Endodermal cell (in vitro differentiated cells): ENCODE data around the gene ATR. TPM values are rescaled to one million over a fixed set of nuclear protein-coding genes. Genes with fewer than 3 reads are reported as not detected.
"Not testable (repeated sequence)": the region's sequence is repeated elsewhere in the genome, so short reads cannot be mapped to it uniquely, and the experiment has no call there.

Experiments
- DNase-seq: peaks from one replicate; pipeline ENCODE4 v3.0.0-alpha.2; 2017
- H3K27ac ChIP-seq: 2 replicates; pipeline ENCODE4 v1.5.1; 2013; ENCODE audit warnings: mild to moderate bottlenecking, low read depth, low read length, moderate library complexity
- H3K27me3 ChIP-seq: 2 replicates; pipeline ENCODE4 v1.6.1; 2013; ENCODE audit warnings: mild to moderate bottlenecking, low read length, moderate library complexity; ENCODE audit not compliant: insufficient read depth, control insufficient read depth, poor library complexity, severe bottlenecking
- H3K36me3 ChIP-seq: 2 replicates; pipeline ENCODE4 v1.7.0; 2013; ENCODE audit warnings: mild to moderate bottlenecking, low read length, moderate library complexity; ENCODE audit not compliant: control insufficient read depth, insufficient read depth
- H3K4me1 ChIP-seq: one replicate; pipeline ENCODE4 v1.7.0; 2013; ENCODE audit warnings: low read length; ENCODE audit not compliant: control insufficient read depth, insufficient read depth
- H3K4me3 ChIP-seq: 2 replicates; pipeline ENCODE4 v1.5.1; 2013; ENCODE audit warnings: mild to moderate bottlenecking, low read length, moderate library complexity
- H3K9ac ChIP-seq: 2 replicates; pipeline ENCODE4 v1.6.1; 2013; ENCODE audit warnings: mild to moderate bottlenecking, low read length, moderate library complexity; ENCODE audit not compliant: poor library complexity, severe bottlenecking; ENCODE audit errors: extremely low read depth
- H3K9me3 ChIP-seq: 2 replicates; pipeline ENCODE4 v1.6.1; 2013; ENCODE audit warnings: mild to moderate bottlenecking, low read length, moderate library complexity; ENCODE audit not compliant: control insufficient read depth
- H3K27ac Mint-ChIP-seq: 2 replicates; pipeline ENCODE4 v1.8.0; 2020; ENCODE audit warnings: mixed read lengths
- H3K27me3 Mint-ChIP-seq: 2 replicates; pipeline ENCODE4 v1.8.0; 2021; ENCODE audit warnings: mild to moderate bottlenecking, mixed read lengths; ENCODE audit not compliant: insufficient read depth
- H3K36me3 Mint-ChIP-seq: 2 replicates; pipeline ENCODE4 v1.8.0; 2020; ENCODE audit warnings: low read depth, mixed read lengths
- H3K4me1 Mint-ChIP-seq: 2 replicates; pipeline ENCODE4 v1.8.0; 2020; ENCODE audit warnings: mixed read lengths
- H3K4me3 Mint-ChIP-seq: 2 replicates; pipeline ENCODE4 v1.8.0; 2020; ENCODE audit warnings: mild to moderate bottlenecking, moderate library complexity, mixed read lengths
- H3K9me3 Mint-ChIP-seq: 2 replicates; pipeline ENCODE4 v1.8.0; 2020; ENCODE audit warnings: mild to moderate bottlenecking, mixed read lengths
- CTCF ChIP-seq: fragments of 200-600 bp; sonication (generic); conservative IDR thresholded peaks from 2 replicates; pipeline ENCODE4 v1.5.0; 2021; ENCODE audit warnings: antibody characterized with exemption, mild to moderate bottlenecking
- WGBS, 2 experiments: methylation state at CpG; one replicate each; pipeline versions ENCODE4 v1.1.5 to v1.1.7; 2013; ENCODE audit warnings: missing lambda C conversion rate in 2 of 2, mixed read lengths in 1 of 2; ENCODE audit not compliant: insufficient coverage in 1 of 2, insufficient read length in 1 of 2; 5-methylcytosine and 5-hydroxymethylcytosine counted together
- total RNA-seq, 2 donors: library from RNA; stranded (reverse); fragmentation: NEBNext Ultra II Directional in 1 of 2; extraction: Animal tissue kit (Norgen Biotek cat#: 25700) in 1 of 2; gene quantifications; 2 replicates in 1 of 2; 3 replicates in 1 of 2; pipeline ENCODE4 v1.2.1, GENCODE V29; 2021

ATR gene
- total RNA-seq, 2 donors from 2014 or later, result 18.4 to 32.9 TPM

GRCh38 chr3:142595951-142596725 is 17.6 kb upstream of the ATR start, which contains the start of gene PLS1:
TSS of gene PLS1 (plus strand) at chr3:142596393. CDS start at chr3:142664238, 67,845 bp downstream.
- Histone ChIP-seq H3K36me3 (no peaks in the 10 kb centered on the region), H3K9ac (peak within 1 kb of the TSS; percentile 50), H3K9me3 (no peaks in the 10 kb centered on the region), H3K4me1 (no peaks in the 10 kb centered on the region), H3K27ac (no peak within 1 kb of the TSS), H3K4me3 (peak within 1 kb of the TSS; percentile 97), H3K27me3 (no peaks in the 10 kb centered on the region)
- peak; percentile 98 for DNase-seq
- no peak for TF ChIP-seq CTCF
- peaks cover 16% of the 10 kb centered on the region for H3K4me1 Mint-ChIP-seq
- H3K27ac Mint-ChIP-seq, result peak within 1 kb of the TSS; percentile 87
- no peaks in the 10 kb centered on the region for H3K9me3 Mint-ChIP-seq
- H3K36me3 Mint-ChIP-seq, result peaks cover 2% of the 10 kb centered on the region
- H3K27me3 Mint-ChIP-seq, result peaks cover 9% of the 10 kb centered on the region
- H3K4me3 Mint-ChIP-seq, result peak within 1 kb of the TSS; percentile 74
- 1 to 3% methylated on average over 17 to 56 of the region's 56 CpGs for WGBS, 2 experiments

GRCh38 chr3:142595581-142595950 is 17.0 kb upstream of the ATR start:
- no peak for DNase-seq
- Histone ChIP-seq H3K27ac (no peak overlapping the region), H3K9me3 (no peaks in the 10 kb centered on the region), H3K9ac (peak overlapping the region; percentile 50), H3K36me3 (no peaks in the 10 kb centered on the region), H3K4me3 (peak overlapping the region; percentile 97), H3K27me3 (no peaks in the 10 kb centered on the region), H3K4me1 (no peaks in the 10 kb centered on the region)
- Mint-ChIP-seq H3K4me3 (peak overlapping the region; percentile 74), H3K27ac (no peak overlapping the region), H3K36me3 (peaks cover 2% of the 10 kb centered on the region), H3K4me1 (peaks cover 16% of the 10 kb centered on the region), H3K9me3 (no peaks in the 10 kb centered on the region), H3K27me3 (peaks cover 9% of the 10 kb centered on the region)
- 20 to 31% methylated on average over 4 to 7 of the region's 7 CpGs for WGBS, 2 experiments
- TF ChIP-seq CTCF, result no peak

GRCh38 chr3:142595141-142595540 is 16.6 kb upstream of the ATR start:
- H3K4me1 ChIP-seq, result no peaks in the 10 kb centered on the region
- peaks cover 16% of the 10 kb centered on the region for H3K4me1 Mint-ChIP-seq
- H3K27ac ChIP-seq, result no peak overlapping the region
- no peak for DNase-seq
- peaks cover 9% of the 10 kb centered on the region for H3K27me3 Mint-ChIP-seq
- H3K36me3 ChIP-seq, result no peaks in the 10 kb centered on the region
- 56% methylated on average over 1 of the region's 1 CpG; no CpG with 5 or more reads in 1 of the 2 experiments for WGBS, 2 experiments
- peak overlapping the region; percentile 97 for H3K4me3 ChIP-seq
- H3K9ac ChIP-seq, result no peak overlapping the region
- H3K36me3 Mint-ChIP-seq, result peaks cover 2% of the 10 kb centered on the region
- no peak overlapping the region for H3K27ac Mint-ChIP-seq
- TF ChIP-seq CTCF, result no peak
- no peaks in the 10 kb centered on the region for H3K9me3 Mint-ChIP-seq
- no peaks in the 10 kb centered on the region for H3K9me3 ChIP-seq
- peak overlapping the region; percentile 74 for H3K4me3 Mint-ChIP-seq
- no peaks in the 10 kb centered on the region for H3K27me3 ChIP-seq

- 97 to 100% methylated on average over 3 to 7 of the region's 7 CpGs for WGBS, 2 experiments
- H3K36me3 ChIP-seq, H3K27me3 Mint-ChIP-seq, H3K9me3 ChIP-seq, H3K27me3 ChIP-seq, H3K9ac ChIP-seq, DNase-seq, H3K9me3 Mint-ChIP-seq, H3K4me1 ChIP-seq, H3K4me3 Mint-ChIP-seq, H3K4me1 Mint-ChIP-seq, H3K36me3 Mint-ChIP-seq, H3K4me3 ChIP-seq, H3K27ac ChIP-seq, H3K27ac Mint-ChIP-seq: not testable (repeated sequence)
Measured at GRCh38 chr3:142592268-142592667, 13.7 kb upstream of the ATR start.
